ENCODE results near the gene LRRC7. TPM values are rescaled to one million over a fixed set of nuclear protein-coding genes. Genes with fewer than 3 reads are reported as not detected.

LRRC7 gene
- total and polyA plus RNA-seq, 2 donors (not counting 1 experiment from before 2014, with no cell fraction given): 0.03 TPM; not detected in 1

GRCh38 chr1:70084314-70084915 lies 516.7 kb downstream of the LRRC7 start:
- no peak for TF ChIP-seq EZH2 (IDR thresholded peaks at IDR 0.05; ENCODE audit: low read length, missing control alignments)
- TF ChIP-seq, protein P1, sequence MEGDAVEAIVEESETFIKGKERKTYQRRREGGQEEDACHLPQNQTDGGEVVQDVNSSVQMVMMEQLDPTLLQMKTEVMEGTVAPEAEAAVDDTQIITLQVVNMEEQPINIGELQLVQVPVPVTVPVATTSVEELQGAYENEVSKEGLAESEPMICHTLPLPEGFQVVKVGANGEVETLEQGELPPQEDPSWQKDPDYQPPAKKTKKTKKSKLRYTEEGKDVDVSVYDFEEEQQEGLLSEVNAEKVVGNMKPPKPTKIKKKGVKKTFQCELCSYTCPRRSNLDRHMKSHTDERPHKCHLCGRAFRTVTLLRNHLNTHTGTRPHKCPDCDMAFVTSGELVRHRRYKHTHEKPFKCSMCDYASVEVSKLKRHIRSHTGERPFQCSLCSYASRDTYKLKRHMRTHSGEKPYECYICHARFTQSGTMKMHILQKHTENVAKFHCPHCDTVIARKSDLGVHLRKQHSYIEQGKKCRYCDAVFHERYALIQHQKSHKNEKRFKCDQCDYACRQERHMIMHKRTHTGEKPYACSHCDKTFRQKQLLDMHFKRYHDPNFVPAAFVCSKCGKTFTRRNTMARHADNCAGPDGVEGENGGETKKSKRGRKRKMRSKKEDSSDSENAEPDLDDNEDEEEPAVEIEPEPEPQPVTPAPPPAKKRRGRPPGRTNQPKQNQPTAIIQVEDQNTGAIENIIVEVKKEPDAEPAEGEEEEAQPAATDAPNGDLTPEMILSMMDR (conservative IDR thresholded peaks at IDR 0.05 in 1 of 2, IDR thresholded peaks at IDR 0.05 in 1 of 2; ENCODE audit: low read depth in 1 of 2, low read length in 2 of 2): no peak
- no peak overlapping the region for H3K4me2 ChIP-seq (ENCODE audit: extremely low read depth, insufficient read depth, low read length)
- no peaks in the 10 kb centered on the region for H4K20me1 ChIP-seq (ENCODE audit: control insufficient read depth, extremely low read depth, insufficient read depth, low read length)
- H2AFZ ChIP-seq (ENCODE audit: low read length): no peak overlapping the region
- no peaks in the 10 kb centered on the region for H3K9me3 ChIP-seq (ENCODE audit: control insufficient read depth, insufficient read depth, low read depth, low read length)
- H3K27ac ChIP-seq (ENCODE audit: insufficient read depth, low read length): no peak overlapping the region
- peak; percentile 22 to 62 for DNase-seq (ENCODE audit: low read depth in 2 of 2)
- no peaks in the 10 kb centered on the region for H3K4me1 ChIP-seq (ENCODE audit: control insufficient read depth, extremely low read depth, insufficient read depth, low read length)
- no peaks in the 10 kb centered on the region for H3K79me2 ChIP-seq (ENCODE audit: control insufficient read depth, insufficient read depth, low read length)
- no peak overlapping the region for H3K9ac ChIP-seq (ENCODE audit: insufficient read depth, low read length)
- H3K27me3 ChIP-seq (ENCODE audit: control insufficient read depth, insufficient read depth, low read length): no peaks in the 10 kb centered on the region
- no peak overlapping the region for H3K4me3 ChIP-seq (replicated peaks in 1 of 4; ENCODE audit: control extremely low read depth in 1 of 4, insufficient read depth in 1 of 4, low read depth in 3 of 4, low read length in 4 of 4)
- no peaks in the 10 kb centered on the region for H3K36me3 ChIP-seq (ENCODE audit: control insufficient read depth, insufficient read depth, low read length)

DNA sequence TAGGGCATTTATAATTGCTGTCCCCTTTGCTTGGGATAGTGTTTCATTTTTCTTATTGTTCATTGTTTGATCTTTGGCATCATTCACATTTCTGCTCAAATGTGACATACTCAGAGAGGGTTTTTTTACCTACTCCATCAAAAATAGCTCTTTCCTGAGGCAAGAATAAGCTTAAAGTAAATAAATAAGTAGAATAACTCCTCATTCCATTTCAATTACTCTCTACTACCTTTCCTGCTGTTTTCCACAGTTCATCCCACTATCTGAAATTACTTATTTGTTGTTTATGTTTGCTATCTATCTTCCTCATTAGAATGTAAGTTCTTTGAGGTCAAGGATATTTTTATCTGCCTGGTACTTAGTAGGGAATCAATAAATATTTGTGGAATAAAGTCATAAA lies 517.8 kb downstream of the LRRC7 start:
- no peak overlapping the region for H2AFZ ChIP-seq (ENCODE audit: low read length)
- H3K36me3 ChIP-seq (ENCODE audit: control insufficient read depth, insufficient read depth, low read length): no peaks in the 10 kb centered on the region
- H3K4me2 ChIP-seq (ENCODE audit: extremely low read depth, insufficient read depth, low read length): no peak overlapping the region
- H3K27ac ChIP-seq (ENCODE audit: insufficient read depth, low read length): no peak overlapping the region
- no peaks in the 10 kb centered on the region for H4K20me1 ChIP-seq (ENCODE audit: control insufficient read depth, extremely low read depth, insufficient read depth, low read length)
- no peak overlapping the region for H3K9ac ChIP-seq (ENCODE audit: insufficient read depth, low read length)
- H3K79me2 ChIP-seq (ENCODE audit: control insufficient read depth, insufficient read depth, low read length): no peaks in the 10 kb centered on the region
- TF ChIP-seq, protein P1 (conservative IDR thresholded peaks at IDR 0.05 in 1 of 2, IDR thresholded peaks at IDR 0.05 in 1 of 2; ENCODE audit: low read depth in 1 of 2, low read length in 2 of 2): no peak
- TF ChIP-seq EZH2 (IDR thresholded peaks at IDR 0.05; ENCODE audit: low read length, missing control alignments): no peak
- no peaks in the 10 kb centered on the region for H3K9me3 ChIP-seq (ENCODE audit: control insufficient read depth, insufficient read depth, low read depth, low read length)
- H3K4me3 ChIP-seq (replicated peaks in 1 of 4; ENCODE audit: control extremely low read depth in 1 of 4, insufficient read depth in 1 of 4, low read depth in 3 of 4, low read length in 4 of 4): no peak overlapping the region
- DNase-seq (ENCODE audit: low read depth in 2 of 2): no peak
- no peaks in the 10 kb centered on the region for H3K27me3 ChIP-seq (ENCODE audit: control insufficient read depth, insufficient read depth, low read length)
- H3K4me1 ChIP-seq (ENCODE audit: control insufficient read depth, extremely low read depth, insufficient read depth, low read length): peaks cover 4% of the 10 kb centered on the region

GRCh38 chr1:70086897-70087296 lies 519.2 kb downstream of the LRRC7 start:
- H3K36me3 ChIP-seq (ENCODE audit: control insufficient read depth, insufficient read depth, low read length): no peaks in the 10 kb centered on the region
- no peak overlapping the region for H3K27ac ChIP-seq (ENCODE audit: insufficient read depth, low read length)
- no peak overlapping the region for H3K4me3 ChIP-seq (replicated peaks in 1 of 4; ENCODE audit: control extremely low read depth in 1 of 4, insufficient read depth in 1 of 4, low read depth in 3 of 4, low read length in 4 of 4)
- H3K27me3 ChIP-seq (ENCODE audit: control insufficient read depth, insufficient read depth, low read length): no peaks in the 10 kb centered on the region
- peaks cover 9% of the 10 kb centered on the region for H3K4me1 ChIP-seq (ENCODE audit: control insufficient read depth, extremely low read depth, insufficient read depth, low read length)
- H2AFZ ChIP-seq (ENCODE audit: low read length): no peak overlapping the region
- H3K4me2 ChIP-seq (ENCODE audit: extremely low read depth, insufficient read depth, low read length): no peak overlapping the region
- no peak for DNase-seq (ENCODE audit: low read depth in 2 of 2)
- no peaks in the 10 kb centered on the region for H4K20me1 ChIP-seq (ENCODE audit: control insufficient read depth, extremely low read depth, insufficient read depth, low read length)
- no peak overlapping the region for H3K9ac ChIP-seq (ENCODE audit: insufficient read depth, low read length)
- no peaks in the 10 kb centered on the region for H3K79me2 ChIP-seq (ENCODE audit: control insufficient read depth, insufficient read depth, low read length)
- no peaks in the 10 kb centered on the region for H3K9me3 ChIP-seq (ENCODE audit: control insufficient read depth, insufficient read depth, low read depth, low read length)
- TF ChIP-seq, protein P1 (conservative IDR thresholded peaks at IDR 0.05 in 1 of 2, IDR thresholded peaks at IDR 0.05 in 1 of 2; ENCODE audit: low read depth in 1 of 2, low read length in 2 of 2): no peak
- TF ChIP-seq EZH2 (IDR thresholded peaks at IDR 0.05; ENCODE audit: low read length, missing control alignments): no peak

All from fibroblast of lung (primary cell).